Aorta (tissue), 4 donors: ENCODE results near the gene TTC39B. TPM values are rescaled to one million over a fixed set of nuclear protein-coding genes. Genes with fewer than 3 reads are reported as not detected.

ENCODE experiments used
- polyA plus RNA-seq, 2 donors: library from polyadenylated mRNA; stranded (reverse); fragments of 200-250 nt; gene quantifications; one replicate each; pipeline ENCODE4 v1.2.3, GENCODE V29; 2013
- total RNA-seq, 2 donors: library from RNA; stranded (reverse); fragmentation: NEBNext Ultra II Directional; extraction: Animal tissue kit (Norgen Biotek cat#: 25700); gene quantifications; one replicate each; pipeline ENCODE4 v1.2.1, GENCODE V29; 2021
- donor health status: healthy with polysubstance abuse.
- donor health status: Bipolar disorder and iron deficiency.
- donor health status: DM: no; HTN: no; CAD: no.
- donor health status: DM: yes; HTN: yes; CAD: no.

TTC39B gene
- total and polyA plus RNA-seq, 4 donors = 6.1 to 40.8 (median 26.8) TPM

Other genes starting within 250 kb of the TTC39B start
- 10 to 100 TPM; 29.5 to 48.9 TPM for gene SNAPC3, start 115.7 kb upstream of the TTC39B start, total RNA-seq
- 10 to 100 TPM; 16.2 to 33.0 TPM for gene SNAPC3, start 115.7 kb upstream of the TTC39B start, polyA plus RNA-seq
- 10 to 100 TPM; 60.0 to 89.0 TPM for gene PSIP1, start 203.8 kb upstream of the TTC39B start, total RNA-seq
- gene PSIP1, start 203.8 kb upstream of the TTC39B start, polyA plus RNA-seq = 10 to 100 TPM; 63.0 to 74.6 TPM
- 1 to 10 TPM; 5.2 to 5.4 TPM for gene CCDC171, start 245.8 kb upstream of the TTC39B start, total RNA-seq
- gene CCDC171, start 245.8 kb upstream of the TTC39B start, polyA plus RNA-seq = 1 to 10 TPM in 1 of 2 donors, under 1 TPM in 1; 0.13 to 1.0 TPM